NCI-H2029 (cell line): ENCODE results near the gene SLC36A3.

Experiments used
- DNase-seq: peaks from one replicate; lab custom pipeline; 2025; lab: John Stamatoyannopoulos, UW

Gene SLC36A3

DNA sequence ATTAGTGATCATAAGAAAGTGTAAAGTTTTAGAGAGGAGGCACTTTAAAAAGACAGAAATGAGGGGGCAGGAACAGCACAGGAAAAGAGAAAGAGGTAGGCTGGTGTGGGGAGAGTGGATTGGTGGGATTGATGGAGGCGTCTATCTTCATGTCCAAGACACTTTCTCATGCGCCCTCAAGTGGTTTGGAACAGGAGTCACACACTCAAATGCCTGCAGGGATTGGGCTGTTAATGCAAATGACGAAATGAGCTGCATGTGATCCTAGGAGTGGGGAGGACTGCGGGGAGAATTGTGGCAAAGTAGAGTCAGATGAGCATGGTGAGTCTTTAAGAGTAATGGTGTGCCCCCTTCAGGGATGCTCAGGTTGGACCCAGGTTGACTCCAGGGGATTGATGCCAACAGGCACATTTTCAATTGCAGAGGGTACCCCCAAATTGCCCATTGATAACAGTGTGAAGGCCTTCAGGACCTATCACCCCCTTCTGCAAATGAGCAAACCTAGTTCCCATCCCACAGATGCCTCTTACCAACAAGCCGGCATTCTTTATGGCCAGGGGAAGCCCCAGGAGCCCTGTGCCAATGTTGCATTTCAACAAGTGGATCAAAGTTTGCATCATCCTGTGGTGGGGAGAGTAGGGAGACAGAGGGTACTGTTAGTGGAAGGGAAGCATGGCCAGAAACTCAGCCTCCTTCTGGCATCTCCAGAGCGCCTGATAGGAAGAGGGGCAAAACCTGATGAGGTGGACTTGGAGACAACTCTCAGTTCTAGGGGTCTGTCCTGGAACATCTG lies 5.3 kb downstream of the SLC36A3 start:
- DNase-seq, result no peak

GRCh38 chr5:151296974-151297373 lies 6.6 kb downstream of the SLC36A3 start:
- no peak for DNase-seq

- DNase-seq, result no peak
These were observed 7.1 kb downstream of the SLC36A3 start for GRCh38 chr5:151296478-151296830.

DNA sequence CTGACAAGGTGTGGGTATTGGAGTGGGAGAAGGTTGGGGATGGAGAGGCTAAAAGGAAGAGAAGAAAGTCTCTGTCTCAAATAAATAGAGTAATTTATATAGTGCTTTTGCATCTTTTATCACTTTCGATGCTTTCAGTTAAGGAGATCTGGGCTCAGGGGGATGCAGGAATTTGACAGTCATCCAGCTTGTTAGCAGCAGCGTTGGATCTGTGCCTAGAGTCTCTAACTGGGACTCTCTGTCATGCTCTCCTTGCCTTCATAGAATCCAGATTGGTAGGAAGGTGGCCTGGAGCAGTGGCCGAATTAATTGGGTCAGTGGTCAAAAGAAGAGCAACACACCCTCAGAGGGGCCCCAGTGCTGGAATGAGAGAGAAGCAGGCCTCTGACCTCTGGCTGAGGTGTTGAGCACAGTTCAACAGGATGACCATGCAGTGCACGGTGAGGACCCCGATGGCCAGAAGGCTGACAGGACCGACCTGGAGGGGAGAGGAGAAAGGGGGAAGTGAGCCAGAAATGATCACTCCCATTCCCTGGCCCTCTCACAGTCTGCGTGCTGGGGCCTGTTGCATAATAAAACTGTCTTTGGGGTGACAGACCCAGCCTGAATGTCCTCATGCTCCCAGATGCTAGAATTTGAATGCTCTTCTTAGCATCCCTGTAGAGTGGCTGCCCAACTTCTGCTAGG lies 7.6 kb downstream of the SLC36A3 start:
- no peak for DNase-seq

DNA sequence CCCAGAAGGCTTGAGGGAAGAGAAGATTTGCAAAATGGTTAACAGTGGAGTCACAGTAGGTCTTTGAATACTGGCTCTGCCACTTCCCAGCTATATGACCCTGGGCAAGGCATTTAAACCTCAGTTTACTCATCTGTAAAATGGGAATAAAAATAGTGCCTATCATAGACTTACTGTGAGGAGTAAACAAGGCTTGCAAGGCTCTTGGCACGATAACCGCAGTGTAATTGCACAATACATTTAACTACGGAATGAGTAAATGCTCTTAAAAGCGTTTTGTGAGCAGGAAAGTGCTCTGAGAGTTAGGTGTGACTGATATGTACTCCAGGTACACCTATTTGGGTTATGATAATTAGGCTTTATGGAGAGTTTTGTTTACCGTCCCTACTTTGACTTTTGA lies 8.4 kb downstream of the SLC36A3 start:
- DNase-seq, result no peak

- DNase-seq, result no peak
These were observed 9.9 kb downstream of the SLC36A3 start for GRCh38 chr5:151293624-151294023.

DNA sequence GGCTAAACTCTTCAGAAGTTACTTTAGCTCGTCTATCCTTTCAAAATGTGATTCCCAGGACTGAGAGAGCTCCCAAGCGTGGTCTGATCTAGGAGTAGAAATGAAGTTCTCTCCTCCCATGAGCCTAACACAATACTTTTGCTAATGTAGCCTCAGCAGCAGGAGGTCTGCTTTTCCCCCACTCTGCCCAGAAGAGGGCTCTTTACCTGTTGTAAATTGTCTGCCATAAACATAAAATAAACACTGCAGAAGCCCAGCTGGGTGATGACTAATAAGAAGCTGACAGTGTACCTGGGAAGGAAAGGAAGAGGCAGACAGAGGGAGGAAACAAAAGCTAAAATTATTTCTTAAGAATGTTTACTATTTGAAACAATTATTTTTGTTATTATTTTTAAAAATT lies 15.4 kb downstream of the SLC36A3 start:
- peak; percentile 50 for DNase-seq

- DNase-seq, result no peak
These were observed 17.3 kb downstream of the SLC36A3 start for GRCh38 chr5:151286246-151286645.

- DNase-seq, result no peak
These were observed 17.9 kb downstream of the SLC36A3 start for GRCh38 chr5:151285683-151286082.

DNA sequence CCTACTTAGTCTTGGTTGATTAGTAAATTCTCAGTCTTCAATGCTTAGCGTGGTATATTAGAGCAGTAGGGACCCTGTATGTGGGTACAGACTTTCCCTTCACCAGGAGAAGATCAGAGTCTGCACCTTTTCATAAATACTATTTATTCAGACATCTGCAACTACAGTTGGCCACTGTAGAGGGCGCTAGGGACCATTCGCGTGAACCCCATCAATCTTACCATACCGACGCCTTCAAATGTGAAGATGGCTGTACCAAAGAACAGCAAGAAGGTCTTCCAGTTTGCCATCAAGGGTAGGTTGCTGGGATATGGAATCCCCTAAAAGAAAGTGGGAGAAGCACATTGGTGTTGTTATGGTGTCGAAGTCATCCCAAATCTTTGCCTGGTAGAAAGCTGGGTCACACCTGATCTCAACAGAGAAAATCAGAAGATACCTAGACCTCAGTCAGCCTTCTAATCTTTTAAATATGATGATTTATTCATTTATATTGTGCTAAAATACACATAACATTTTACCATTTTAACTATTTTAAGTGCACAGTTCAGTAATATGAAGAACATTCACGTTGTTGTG lies 19.1 kb downstream of the SLC36A3 start:
- no peak for DNase-seq

DNA sequence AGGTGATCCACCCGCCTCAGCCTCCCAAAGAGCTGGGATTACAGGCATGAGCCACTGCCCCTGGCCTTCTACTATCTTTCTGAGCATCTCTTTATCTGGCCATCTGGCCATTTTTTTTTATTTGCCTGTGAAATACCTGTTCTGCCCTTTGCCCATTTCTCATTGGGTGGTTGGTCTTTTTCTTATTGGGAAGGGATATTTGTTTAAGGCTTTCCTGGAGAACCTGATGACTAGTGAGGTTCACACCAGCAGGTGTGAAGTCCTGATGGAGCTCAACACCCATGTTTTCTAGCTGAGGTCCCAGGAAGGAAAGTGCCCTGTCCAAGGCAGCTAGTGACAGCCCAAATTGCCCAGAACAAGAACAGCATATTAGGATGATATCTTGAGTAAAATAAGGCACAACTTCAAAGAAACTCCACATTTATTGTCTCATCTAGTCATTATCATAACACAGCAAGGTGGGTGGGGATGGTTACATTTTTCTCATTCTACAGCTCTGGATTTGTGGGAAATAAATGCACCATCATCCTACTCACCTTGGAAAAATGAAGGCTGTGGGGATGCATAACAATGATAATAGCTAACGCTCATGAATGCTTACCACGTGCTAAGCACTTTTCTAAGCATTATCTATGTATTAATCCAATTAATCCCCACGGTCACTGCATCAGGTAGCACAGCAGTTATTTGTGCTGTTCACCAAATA lies 20.3 kb downstream of the SLC36A3 start:
- DNase-seq, result no peak

GRCh38 chr5:151281001-151281639 lies 22.4 kb downstream of the SLC36A3 start:
- no peak for DNase-seq

DNA sequence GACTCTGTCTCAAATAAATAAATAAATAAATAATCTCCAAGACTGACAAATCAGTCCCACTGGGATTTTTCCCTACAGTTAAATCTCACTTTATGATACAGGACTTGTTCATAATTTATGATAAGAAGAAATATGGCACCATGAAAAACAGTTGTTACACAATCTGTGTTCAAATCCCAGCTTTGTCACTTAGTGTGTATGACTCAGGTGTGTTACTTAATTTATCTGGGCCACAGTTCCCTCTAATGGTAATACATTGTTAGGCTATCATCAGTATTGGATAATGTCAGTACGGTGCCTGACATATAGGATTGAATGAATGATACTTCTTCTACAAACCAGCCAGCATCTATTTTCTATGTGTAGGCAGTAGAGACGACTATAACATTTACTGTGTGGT lies 23.1 kb downstream of the SLC36A3 start:
- no peak for DNase-seq

- DNase-seq, result no peak
These were observed 24.7 kb downstream of the SLC36A3 start for GRCh38 chr5:151278845-151279244.

GRCh38 chr5:151275803-151276202 lies 27.8 kb downstream of the SLC36A3 start:
- DNase-seq, result no peak

GRCh38 chr5:151274666-151275065 lies 28.9 kb downstream of the SLC36A3 start:
- DNase-seq, result no peak

DNA sequence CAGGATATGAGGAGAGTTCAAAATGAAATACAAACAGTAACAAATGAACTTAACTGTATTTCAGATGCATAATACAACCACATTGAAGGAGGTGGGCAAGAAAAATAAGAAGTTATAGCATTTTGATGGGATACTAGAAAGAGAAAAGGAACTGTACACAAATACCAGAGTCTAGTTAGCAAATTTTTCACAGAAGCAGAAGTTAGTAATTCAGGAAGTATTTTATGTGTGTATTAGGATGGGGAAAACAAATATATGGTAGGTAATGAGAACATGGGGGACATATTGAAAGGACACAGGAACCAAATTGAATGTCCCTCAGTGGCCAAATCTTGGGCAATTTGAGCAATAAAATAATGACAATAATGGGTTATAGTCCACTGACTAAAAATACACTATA lies 32.2 kb downstream of the SLC36A3 start:
- no peak for DNase-seq

- no peak for DNase-seq
These were observed 33.0 kb downstream of the SLC36A3 start for GRCh38 chr5:151270599-151270998.

GRCh38 chr5:151267491-151268260 lies 35.9 kb downstream of the SLC36A3 start:
- DNase-seq, result no peak

DNA sequence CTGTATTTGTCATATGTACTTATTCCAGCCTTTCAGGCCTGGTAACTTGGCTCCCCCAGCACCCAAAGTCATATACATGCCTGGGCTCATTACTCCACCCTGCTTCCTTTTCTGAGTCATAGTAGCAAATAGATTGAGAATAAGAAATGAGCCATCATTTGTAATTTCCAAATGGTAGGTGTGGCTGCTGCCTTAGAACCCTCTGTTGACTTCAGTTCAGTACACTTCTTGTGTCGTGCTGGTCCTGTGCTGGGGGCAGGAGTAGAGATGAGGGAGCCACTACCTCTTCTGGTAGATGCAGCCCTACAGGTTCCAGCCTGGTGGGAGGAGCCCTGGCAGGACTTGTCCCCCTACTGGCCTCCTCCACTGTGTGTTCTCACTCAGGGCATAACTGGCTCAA lies 39.5 kb downstream of the SLC36A3 start:
- DNase-seq, result no peak

GRCh38 chr5:151262532-151262931 lies 41.0 kb downstream of the SLC36A3 start:
- DNase-seq, result no peak
